GM21717 (cell line): ENCODE measurements around the gene LNP1.
A peak's percentile ranks its signal among the peaks of the same experiment; 100 is the strongest.
"Not testable (repeated sequence)": the region's sequence is repeated elsewhere in the genome, so short reads cannot be mapped to it uniquely, and the experiment has no call there.

Experiments used
- ATAC-seq: cut with Tn5 transposase; IDR thresholded peaks from one replicate; pipeline ENCODE4 v1.9.1; 2021; ENCODE audit warnings: mild to moderate bottlenecking, moderate library complexity; ENCODE audit not compliant: unreplicated experiment

Gene LNP1

GRCh38 chr3:100471444-100471843 lies 70.1 kb downstream of the LNP1 start:
- ATAC-seq: no peak

DNA sequence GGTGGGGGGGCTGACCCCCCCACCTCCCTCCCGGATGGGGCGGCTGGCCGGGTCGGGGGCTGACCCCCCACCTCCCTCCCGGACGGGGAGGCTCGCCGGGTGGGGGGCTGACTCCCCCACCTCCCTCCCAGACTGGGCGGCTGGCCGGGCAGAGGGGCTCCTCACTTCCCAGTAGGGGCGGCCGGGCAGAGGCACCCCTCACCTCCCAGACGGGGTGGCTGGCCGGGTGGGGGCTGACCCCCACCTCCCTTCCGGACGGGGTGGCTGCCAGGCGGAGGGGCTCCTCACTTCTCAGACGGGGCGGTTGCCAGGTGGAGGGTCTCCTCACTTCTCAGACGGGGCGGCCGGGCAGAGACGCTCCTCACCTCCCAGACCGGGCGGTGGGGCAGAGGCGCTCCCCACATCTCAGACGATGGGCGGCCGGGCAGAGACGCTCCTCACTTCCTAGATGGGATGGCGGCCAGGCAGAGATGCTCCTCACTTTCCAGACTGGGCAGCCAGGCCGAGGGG lies 76.6 kb downstream of the LNP1 start:
- ATAC-seq: not testable (repeated sequence)

- not testable (repeated sequence) for ATAC-seq
Observed at GRCh38 chr3:100478521-100478920, 77.2 kb downstream of the LNP1 start.

DNA sequence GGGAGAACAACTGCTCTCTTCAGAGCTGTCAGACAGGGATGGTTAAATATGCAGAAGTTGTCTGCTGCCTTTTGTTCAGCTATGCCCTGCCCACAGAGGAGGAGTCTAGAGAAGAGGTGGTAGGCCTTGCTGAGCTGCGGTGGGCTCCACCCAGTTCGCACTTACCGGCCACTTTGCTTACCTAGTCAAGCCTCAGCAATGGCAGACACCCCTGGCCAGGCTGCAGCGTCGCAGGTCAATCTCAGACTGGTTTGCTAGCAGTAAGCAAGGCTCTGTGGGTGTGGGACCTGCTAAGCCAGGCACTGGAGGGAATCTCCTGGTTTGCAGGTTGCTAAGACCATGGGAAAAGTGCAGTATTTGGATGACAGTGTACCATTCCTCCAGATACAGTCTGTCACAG lies 78.7 kb downstream of the LNP1 start:
- ATAC-seq: no peak

DNA sequence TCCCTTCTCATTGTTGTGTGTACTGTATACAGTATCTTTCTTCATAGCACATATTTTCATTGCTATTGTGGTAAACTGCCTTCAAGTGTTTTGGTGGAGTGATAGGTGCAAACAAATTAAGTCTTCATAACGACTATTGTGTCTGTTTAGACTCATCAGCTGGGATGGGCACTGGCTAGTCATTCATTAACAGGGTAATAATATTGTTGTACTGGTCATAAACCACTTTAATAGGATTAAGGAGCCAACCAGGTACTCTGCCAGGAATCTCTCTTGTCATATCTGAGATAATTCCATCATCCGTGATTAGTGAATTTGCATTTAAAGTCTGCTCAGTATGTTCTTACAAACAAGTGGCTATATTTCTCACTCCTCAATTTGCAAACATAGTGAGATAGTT lies 80.8 kb downstream of the LNP1 start:
- no peak for ATAC-seq

DNA sequence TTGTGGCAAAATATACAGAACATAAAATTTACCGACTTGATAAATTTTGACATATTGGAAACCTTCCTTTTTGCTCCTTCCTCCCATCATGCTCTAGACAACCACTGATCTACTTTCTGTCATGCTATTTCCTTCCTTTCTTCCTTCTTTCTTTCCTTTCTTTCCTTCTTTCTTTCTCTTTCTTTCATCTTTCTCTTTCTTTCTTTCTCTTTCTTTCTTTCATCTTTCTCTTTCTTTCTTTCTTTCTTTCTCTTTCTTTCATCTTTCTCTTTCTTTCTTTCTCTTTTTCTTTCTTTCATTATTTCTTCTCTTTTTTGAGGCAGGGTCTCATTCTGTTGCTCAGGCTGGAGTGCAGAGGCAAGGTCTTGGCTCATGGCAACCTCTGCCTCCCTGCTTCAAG lies 82.2 kb downstream of the LNP1 start:
- no peak for ATAC-seq

GRCh38 chr3:100486808-100487207 lies 85.5 kb downstream of the LNP1 start:
- no peak for ATAC-seq

DNA sequence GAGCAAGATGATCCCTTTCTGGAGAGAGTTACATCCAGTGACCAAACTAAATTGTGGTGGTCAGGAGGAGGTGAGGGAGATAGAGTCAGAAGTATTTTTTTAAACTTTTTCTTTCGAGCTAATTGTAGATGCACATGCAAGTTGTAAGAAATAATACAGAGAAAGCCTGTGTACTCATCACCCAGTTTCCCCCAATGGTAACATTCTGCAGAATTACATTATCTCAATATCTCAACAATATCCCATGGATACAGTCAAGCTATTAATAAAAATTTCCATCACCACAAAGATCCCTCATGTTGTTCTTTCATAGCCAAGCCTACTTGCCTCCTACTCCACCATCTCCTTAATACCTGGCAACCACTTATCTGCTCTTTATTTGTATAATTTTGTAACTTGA lies 87.8 kb downstream of the LNP1 start:
- no peak for ATAC-seq

GRCh38 chr3:100492059-100493006 lies 91.0 kb downstream of the LNP1 start, which contains the start of gene TMEM45A:
TSS of gene TMEM45A (plus strand) at chr3:100492619. CDS start at chr3:100555212, 62,593 bp downstream.
- peak; percentile 96 for ATAC-seq

- peak; percentile 38 for ATAC-seq
Observed at GRCh38 chr3:100496711-100497261, 95.4 kb downstream of the LNP1 start.

DNA sequence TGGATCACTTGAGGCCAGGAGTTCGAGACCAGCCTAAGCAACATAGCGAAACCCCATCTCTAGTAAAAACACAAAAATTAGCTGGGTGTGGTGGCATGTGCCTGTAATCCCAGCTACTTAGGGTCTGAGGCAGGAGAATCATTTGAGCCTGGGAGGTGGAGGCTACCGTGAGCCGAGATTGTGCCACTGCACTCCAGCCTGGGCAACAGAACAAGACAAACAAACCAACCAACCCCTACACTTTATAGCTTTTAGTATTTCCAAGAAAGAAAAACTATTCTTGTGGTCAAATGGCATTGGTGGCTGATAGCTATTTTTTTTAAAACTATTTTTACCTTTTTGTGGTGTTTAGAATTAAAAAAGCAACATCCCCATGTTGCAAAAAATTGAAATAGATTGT lies 98.3 kb downstream of the LNP1 start:
- ATAC-seq: no peak

- ATAC-seq: no peak
Observed at GRCh38 chr3:100500320-100500880, 99.1 kb downstream of the LNP1 start.

DNA sequence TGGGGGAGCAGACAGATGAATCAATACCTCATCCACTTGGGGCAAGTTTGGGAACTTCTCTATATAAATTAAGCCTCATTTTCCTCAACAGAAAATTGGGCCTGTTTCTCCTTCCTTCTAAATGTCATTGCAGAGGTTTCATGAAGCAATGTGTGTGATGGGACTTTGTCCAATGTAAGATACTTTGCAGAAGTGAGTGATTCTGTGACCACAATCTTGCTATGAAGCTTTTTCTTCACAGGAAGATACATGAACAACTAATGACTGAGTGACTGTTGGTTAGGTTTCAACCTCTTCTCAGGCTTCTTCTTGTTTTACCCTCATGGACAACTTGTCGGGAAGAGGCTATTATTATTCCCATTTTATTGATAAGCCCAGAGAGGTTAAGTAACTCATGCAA lies 102.1 kb downstream of the LNP1 start:
- ATAC-seq: no peak
